GM12865 (cell line): ENCODE data around the gene TMTC2.

ENCODE experiments used
- DNase-seq: peaks from one replicate; pipeline ENCODE4 v3.0.0; 2010; ENCODE audit warnings: low read depth
- H3K4me3 ChIP-seq: 2 replicates; pipeline ENCODE4 v1.5.1; 2011; ENCODE audit warnings: mild to moderate bottlenecking, low read depth, low read length, control low read depth
- CTCF ChIP-seq: IDR thresholded peaks from 2 replicates; pipeline ENCODE4 v1.5.1; 2011; ENCODE audit warnings: low read length, control low read depth, low read depth, inconsistent platforms; ENCODE audit not compliant: insufficient read depth; ENCODE audit errors: missing control alignments

Gene TMTC2

GRCh38 chr12:82663893-82664292 is 22.8 kb upstream of the TMTC2 start:
- no peak overlapping the region for H3K4me3 ChIP-seq
- DNase-seq, result no peak
- TF ChIP-seq CTCF, result no peak

GRCh38 chr12:82665142-82665923 is 21.4 kb upstream of the TMTC2 start:
- no peak overlapping the region for H3K4me3 ChIP-seq
- DNase-seq, result no peak
- no peak for TF ChIP-seq CTCF

- no peak for DNase-seq
- no peak for TF ChIP-seq CTCF
- H3K4me3 ChIP-seq, result no peak overlapping the region
These were observed 19.9 kb upstream of the TMTC2 start for GRCh38 chr12:82666830-82667229.

- DNase-seq, result no peak
- TF ChIP-seq CTCF, result no peak
- H3K4me3 ChIP-seq, result no peak overlapping the region
These were observed 15.0 kb upstream of the TMTC2 start for GRCh38 chr12:82671673-82672195.

GRCh38 chr12:82672811-82673495 is 13.8 kb upstream of the TMTC2 start:
- no peak overlapping the region for H3K4me3 ChIP-seq
- no peak for DNase-seq
- no peak for TF ChIP-seq CTCF

GRCh38 chr12:82673698-82674097 is 13.0 kb upstream of the TMTC2 start:
- H3K4me3 ChIP-seq, result no peak overlapping the region
- no peak for DNase-seq
- TF ChIP-seq CTCF, result no peak
